Endothelial cell of umbilical vein (primary cell): ENCODE data around the gene CCDC12. TPM values are rescaled to one million over a fixed set of nuclear protein-coding genes. Genes with fewer than 3 reads are reported as not detected.

Source experiments
- Bru-seq: library from RNA; stranded (reverse); fragments of 400-500 nt; gene quantifications from one replicate; lab custom pipeline; 2021; lab: Mats Ljungman, UMichigan
- BruChase-seq, 2 experiments: library from RNA; stranded (reverse); fragments of 400-500 nt; gene quantifications; one replicate each; lab custom pipeline; 2021; lab: Mats Ljungman, UMichigan
- BruUV-seq: library from RNA; stranded (reverse); fragments of 400-500 nt; replicated peaks from 2 replicates; lab custom pipeline; 2021; lab: Mats Ljungman, UMichigan
- CTCF ChIA-PET: fragments of 300-600, 350-600 bp; sonication (Branson Sonifier 250); formaldehyde crosslinking; loops from one replicate; lab custom pipeline; 2021; ENCODE audit warnings: antibody characterized with exemption, inconsistent platforms; lab: Charles Lee
- POLR2A ChIA-PET: fragments of 300-600, 350-600 bp; sonication (Branson Sonifier 250); formaldehyde crosslinking; loops from one replicate; lab custom pipeline; 2021; ENCODE audit warnings: antibody characterized with exemption, inconsistent platforms; lab: Charles Lee
- DNase-seq: peaks from one replicate; pipeline ENCODE4 v3.0.0-alpha.2; 2011; ENCODE audit warnings: low read depth, low spot score
- FAIRE-seq: peaks from 2 replicates; lab custom pipeline; 2011; peaks lifted over from hg19 to GRCh38; lab: Jason Lieb, UNC
- H2AFZ ChIP-seq: 2 replicates; pipeline ENCODE4 v1.6.0; 2012; ENCODE audit warnings: low read depth, low read length, control low read depth, inconsistent platforms
- H3K27ac ChIP-seq: 2 replicates; pipeline ENCODE4 v1.5.1; 2011; ENCODE audit warnings: low read depth, mild to moderate bottlenecking, control low read depth, low read length, moderate library complexity; ENCODE audit not compliant: insufficient read depth
- H3K27me3 ChIP-seq, 2 experiments: 2 replicates each; pipeline versions ENCODE4 v1.6.0 to v1.6.1; 2011; ENCODE audit warnings: low read length in 2 of 2, mixed read lengths in 1 of 2; ENCODE audit not compliant: control insufficient read depth in 2 of 2, insufficient read depth in 2 of 2
- H3K36me3 ChIP-seq, 2 experiments: 2 replicates in 1 of 2; 3 replicates in 1 of 2; pipeline ENCODE4 v1.5.1; 2011; ENCODE audit warnings: low read length in 2 of 2, mild to moderate bottlenecking in 1 of 2, moderate library complexity in 1 of 2; ENCODE audit not compliant: control insufficient read depth in 2 of 2, insufficient read depth in 2 of 2; ENCODE audit errors: extremely low read depth in 1 of 2
- H3K4me1 ChIP-seq: 3 replicates; pipeline ENCODE4 v1.5.1; 2011; ENCODE audit warnings: mild to moderate bottlenecking, low read length; ENCODE audit not compliant: control insufficient read depth, insufficient read depth; ENCODE audit errors: extremely low read depth
- H3K4me2 ChIP-seq: 2 replicates; pipeline ENCODE4 v1.6.1; 2011; ENCODE audit warnings: low read length, control low read depth, mixed read lengths; ENCODE audit not compliant: insufficient read depth
- H3K4me3 ChIP-seq, 3 experiments: fragments of 200-600 bp in 1 of 3; sonication (generic), shearing (Covaris generic) in 1 of 3; replicated peaks in 1 of 3; 2 replicates each; pipeline ENCODE4 v1.5.1; 2011 to 2016; ENCODE audit warnings: control low read depth in 3 of 3, low read length in 3 of 3, mild to moderate bottlenecking in 2 of 3, inconsistent platforms in 1 of 3, low read depth in 1 of 3, moderate library complexity in 1 of 3; ENCODE audit not compliant: insufficient read depth in 1 of 3
- H3K79me2 ChIP-seq: 2 replicates; pipeline ENCODE4 v1.6.0; 2012; ENCODE audit warnings: low read length, inconsistent platforms; ENCODE audit not compliant: control insufficient read depth, insufficient read depth
- H3K9ac ChIP-seq: replicated peaks from 2 replicates; pipeline ENCODE3; 2011; ENCODE audit warnings: low read length, control low read depth; ENCODE audit not compliant: insufficient read depth; ENCODE audit errors: extremely low read depth
- H3K9me1 ChIP-seq: replicated peaks from 3 replicates; pipeline ENCODE4 v1.6.0; 2011; ENCODE audit warnings: mild to moderate bottlenecking, low read length; ENCODE audit not compliant: control insufficient read depth, insufficient read depth; ENCODE audit errors: extremely low read depth
- H3K9me3 ChIP-seq: replicated peaks from 2 replicates; pipeline ENCODE4 v1.5.1; 2012; ENCODE audit warnings: low read length, inconsistent platforms; ENCODE audit not compliant: control insufficient read depth, insufficient read depth
- H4K20me1 ChIP-seq: replicated peaks from 2 replicates; pipeline ENCODE3; 2011; ENCODE audit warnings: mild to moderate bottlenecking, low read length; ENCODE audit not compliant: control insufficient read depth, insufficient read depth; ENCODE audit errors: extremely low read depth
- CTCF ChIP-seq, 2 donors: IDR thresholded peaks; 1 replicate in 1 of 2; 2 replicates in 1 of 2; pipeline ENCODE4 v1.5.1; 2011; ENCODE audit warnings: low read length in 2 of 2, mild to moderate bottlenecking in 2 of 2, moderate library complexity in 2 of 2, control low read depth in 1 of 2, inconsistent platforms in 1 of 2, low read depth in 1 of 2; ENCODE audit not compliant: insufficient read depth in 1 of 2; ENCODE audit errors: extremely low read depth in 1 of 2
- EZH2 ChIP-seq: IDR thresholded peaks from 2 replicates; pipeline ENCODE4 v1.6.1; 2012; ENCODE audit warnings: borderline replicate concordance, low read depth, mild to moderate bottlenecking, moderate library complexity, low read length, inconsistent platforms; ENCODE audit not compliant: severe bottlenecking
- FOS ChIP-seq: IDR thresholded peaks from 2 replicates; pipeline ENCODE4 v1.6.1; 2011; ENCODE audit warnings: mild to moderate bottlenecking, low read length, moderate library complexity, borderline replicate concordance; ENCODE audit not compliant: insufficient read depth
- GATA2 ChIP-seq: IDR thresholded peaks from 2 replicates; pipeline ENCODE4 v1.7.0; 2011; ENCODE audit warnings: low read depth, mild to moderate bottlenecking, moderate library complexity, mixed read lengths, low read length; ENCODE audit not compliant: insufficient read length, insufficient read depth
- JUN ChIP-seq: IDR thresholded peaks from 2 replicates; pipeline ENCODE4 v1.6.1; 2011; ENCODE audit warnings: borderline replicate concordance, low read depth; ENCODE audit not compliant: insufficient read length, insufficient read depth
- MAX ChIP-seq: IDR thresholded peaks from 2 replicates; pipeline ENCODE4 v1.6.1; 2011; ENCODE audit not compliant: insufficient read depth, insufficient read length
- MYC ChIP-seq: IDR thresholded peaks from one replicate; pipeline ENCODE4 v1.6.1; 2011; ENCODE audit warnings: mild to moderate bottlenecking, low read depth, low read length
- POLR2A ChIP-seq: IDR thresholded peaks from 2 replicates; pipeline ENCODE4 v1.6.1; 2012; ENCODE audit warnings: low read depth, mild to moderate bottlenecking, control low read depth, low read length
- POLR2AphosphoS5 ChIP-seq: IDR thresholded peaks from 2 replicates; pipeline ENCODE4 v1.6.1; 2012; ENCODE audit warnings: low read depth, mild to moderate bottlenecking, control low read depth, low read length, moderate library complexity; ENCODE audit not compliant: insufficient read depth
- dilution Hi-C: fragments of 300-500 bp; cut with MboI; formaldehyde crosslinking; loops from one replicate; pipeline ENCODE4 v1.15.0; 2019; ENCODE audit warnings: low sequenced_read_pairs; ENCODE audit not compliant: extremely low pct_ligation_motif_present
- intact Hi-C: fragments of 100-400 bp; cut with micrococcal nuclease; formaldehyde crosslinking; loops from one replicate; pipeline ENCODE4 v1.10.0; 2022
- long read RNA-seq: library from polyadenylated mRNA; stranded (forward); transcript quantifications from one replicate; pipeline ENCODE4 v2.0.0, GENCODE V29; 2021
- polyA minus RNA-seq, 3 experiments: library from RNA; depleted of rRNA, polyadenylated mRNA; stranded (reverse); fragments of >200 nt; gene quantifications; 1 replicate in 1 of 3; 2 replicates in 2 of 3; pipeline ENCODE4 v1.2.3, GENCODE V29; 2011
- polyA plus RNA-seq, 4 experiments: library from polyadenylated mRNA; depleted of rRNA in 3 of 4; stranded (reverse) in 3 of 4; unstranded in 1 of 4; fragments of >200 nt; gene quantifications; 2 replicates each; pipeline versions ENCODE4 v1.2.1 to v1.2.3, GENCODE V29; 2011 to 2012; ENCODE audit warnings: missing spikeins in 1 of 4
- total RNA-seq: library from RNA; stranded (reverse); gene quantifications from 2 replicates; pipeline ENCODE4 v1.2.3, GENCODE V29; 2021

The CCDC12 gene
- total RNA-seq: 45.0 and 50.5 TPM in 2 replicates
- polyA plus RNA-seq: 31.2 and 35.1 TPM in 2 replicates
- 48.1 and 49.0 TPM in 2 replicates for polyA plus RNA-seq (2011; cell fraction: cytosol; rRNA removed)
- polyA plus RNA-seq (2011; cell fraction: nucleus; rRNA removed): 58.5 and 62.2 TPM in 2 replicates
- 24.0 and 28.2 TPM in 2 replicates for polyA plus RNA-seq (2012)
- 64.5 and 73.4 TPM in 2 replicates for polyA minus RNA-seq
- polyA minus RNA-seq (2011; cell fraction: cytosol; rRNA and poly(A)+ RNA removed): 13.3 TPM
- polyA minus RNA-seq (2011; cell fraction: nucleus; rRNA and poly(A)+ RNA removed): 64.2 and 70.6 TPM in 2 replicates
- Bru-seq, nascent RNA: percentile 87 among the genes with signal in this experiment
- BruChase-seq, experiment 1, labeled RNA remaining after a 6-hour chase: percentile 76 among the genes with signal in this experiment
- BruChase-seq, experiment 2, labeled RNA remaining after a 2-hour chase: percentile 73 among the genes with signal in this experiment
- long read RNA-seq, partial matches to known transcripts: 133 of 164 reads
- long read RNA-seq, other reads (novel, unspliced or antisense): 27 of 164 reads

GRCh38 chr3:46976326-46977190 lies at the start of gene CCDC12:
TSS of gene CCDC12 (minus strand) at chr3:46976745. CDS start at chr3:46976732, 13 bp downstream.
- Histone ChIP-seq H3K36me3 (no peaks in the 10 kb centered on the region), H3K79me2 (peaks cover 57% of the 10 kb centered on the region), H3K9me1 (no peaks in the 10 kb centered on the region), H3K4me2 (peak within 1 kb of the TSS; percentile 27), H3K4me1 (peaks cover 39% of the 10 kb centered on the region), H3K27ac (peak within 1 kb of the TSS; percentile 82), H3K9me3 (no peaks in the 10 kb centered on the region), H2AFZ (peak within 1 kb of the TSS; percentile 67), H3K4me3 (peak within 1 kb of the TSS; percentile 52 to 86 (median 79)), H3K9ac (peak within 1 kb of the TSS; percentile 97), H4K20me1 (no peaks in the 10 kb centered on the region), H3K27me3 (no peaks in the 10 kb centered on the region)
- no TSS peak for BruUV-seq
- peak; percentile 81 for TF ChIP-seq POLR2AphosphoS5
- TF ChIP-seq EZH2: no peak
- TF ChIP-seq FOS: peak; percentile 52
- TF ChIP-seq POLR2A: peak; percentile 92
- TF ChIP-seq GATA2: no peak
- peak; percentile 15 for TF ChIP-seq MAX
- peak; percentile 17 for TF ChIP-seq MYC
- TF ChIP-seq JUN: no peak
- TF ChIP-seq CTCF (IDR thresholded peaks at IDR 0.05; ENCODE audit: extremely low read depth in 1 of 2, insufficient read depth in 1 of 2, low read depth in 1 of 2, low read length in 2 of 2): no peak
- intact Hi-C loops (loop anchor here (1.0 to 2.0 kb wide), 3 partner anchors 16 to 50 kb away; no protein-coding TSS in a partner anchor), dilution Hi-C loops (no loop called here)
- CTCF ChIA-PET: interaction anchor here (0.7 to 4.5 kb wide), 12 partner anchors 17 to 347 kb away, joined by 3 to 30 read pairs (median 4); no protein-coding TSS in a partner anchor
- FAIRE-seq (peak; percentile 99), DNase-seq (peak; percentile 99)
- POLR2A ChIA-PET: interaction anchor here (0.6 to 1.5 kb wide), 15 partner anchors 11 to 76 kb away, joined by 3 to 11 read pairs (median 4); no protein-coding TSS in a partner anchor
